Esophagus muscularis mucosa (tissue), 3 donors: ENCODE measurements around the gene EXOC3.

Source experiments
- POLR2A ChIP-seq: fragments of 450-650 bp; IDR thresholded peaks from one replicate; pipeline ENCODE4 v1.6.1; 2017; ENCODE audit warnings: antibody characterized with exemption, moderate library complexity, mild to moderate bottlenecking, low read depth
- TF ChIP-seq, protein P1 (sequence below), 3 experiments: fragments of 200-600 bp in 2 of 3; fragments of 450-650 bp in 1 of 3; sonication (generic) in 2 of 3; IDR thresholded peaks; one replicate each; pipeline ENCODE4 v1.5.1; 2017 to 2019; ENCODE audit warnings: antibody characterized with exemption in 3 of 3, mild to moderate bottlenecking in 2 of 3, moderate library complexity in 1 of 3

DNA sequence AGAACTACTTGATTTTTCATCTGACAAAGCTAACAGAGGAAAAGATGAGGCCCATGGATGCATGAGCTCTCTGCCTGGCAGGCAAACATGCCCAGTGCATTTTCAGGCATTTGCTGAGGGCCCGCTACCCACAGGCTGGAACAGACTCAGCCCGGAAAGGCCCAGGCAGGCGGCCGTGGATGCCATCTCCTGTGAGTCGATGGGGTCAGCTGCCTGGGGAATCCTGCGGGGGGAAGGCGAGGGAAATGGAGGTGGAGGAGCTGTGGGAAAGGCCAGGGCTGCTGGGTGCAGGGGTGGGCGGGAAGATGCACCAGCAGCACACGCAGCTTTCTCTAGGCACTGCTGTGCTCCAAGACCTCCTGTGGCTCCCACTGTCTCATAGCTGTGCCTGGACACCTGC lies 67.5 kb downstream of the EXOC3 start:
- TF ChIP-seq, protein P1, sequence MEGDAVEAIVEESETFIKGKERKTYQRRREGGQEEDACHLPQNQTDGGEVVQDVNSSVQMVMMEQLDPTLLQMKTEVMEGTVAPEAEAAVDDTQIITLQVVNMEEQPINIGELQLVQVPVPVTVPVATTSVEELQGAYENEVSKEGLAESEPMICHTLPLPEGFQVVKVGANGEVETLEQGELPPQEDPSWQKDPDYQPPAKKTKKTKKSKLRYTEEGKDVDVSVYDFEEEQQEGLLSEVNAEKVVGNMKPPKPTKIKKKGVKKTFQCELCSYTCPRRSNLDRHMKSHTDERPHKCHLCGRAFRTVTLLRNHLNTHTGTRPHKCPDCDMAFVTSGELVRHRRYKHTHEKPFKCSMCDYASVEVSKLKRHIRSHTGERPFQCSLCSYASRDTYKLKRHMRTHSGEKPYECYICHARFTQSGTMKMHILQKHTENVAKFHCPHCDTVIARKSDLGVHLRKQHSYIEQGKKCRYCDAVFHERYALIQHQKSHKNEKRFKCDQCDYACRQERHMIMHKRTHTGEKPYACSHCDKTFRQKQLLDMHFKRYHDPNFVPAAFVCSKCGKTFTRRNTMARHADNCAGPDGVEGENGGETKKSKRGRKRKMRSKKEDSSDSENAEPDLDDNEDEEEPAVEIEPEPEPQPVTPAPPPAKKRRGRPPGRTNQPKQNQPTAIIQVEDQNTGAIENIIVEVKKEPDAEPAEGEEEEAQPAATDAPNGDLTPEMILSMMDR (IDR thresholded peaks at IDR 0.05) = no peak
- TF ChIP-seq POLR2A = no peak
